Smooth muscle cell (in vitro differentiated cells): Measurements from ENCODE around the gene MEAK7. TPM values are rescaled to one million over a fixed set of nuclear protein-coding genes. Genes with fewer than 3 reads are reported as not detected.

Experiments used
- DNase-seq: peaks from one replicate; lab custom pipeline; 2025; ENCODE audit not compliant: unreplicated experiment; lab: John Stamatoyannopoulos, UW
- H2AFZ ChIP-seq: fragments of 200-600 bp; sonication (generic); 2 replicates; pipeline ENCODE4 v1.6.0; 2016; ENCODE audit warnings: antibody characterized with exemption, low read depth, mild to moderate bottlenecking
- H3F3A ChIP-seq: fragments of 200-600 bp; sonication (generic); 2 replicates; pipeline ENCODE4 v1.6.0; 2017; ENCODE audit warnings: antibody characterized with exemption, low read depth
- H3K27ac ChIP-seq: fragments of 200-600 bp; sonication (generic); 2 replicates; pipeline ENCODE4 v1.5.1; 2016; ENCODE audit warnings: low read depth, mild to moderate bottlenecking
- H3K27me3 ChIP-seq: fragments of 200-600 bp; sonication (generic); 2 replicates; pipeline ENCODE4 v1.6.1; 2016; ENCODE audit warnings: low read depth, mild to moderate bottlenecking
- H3K36me3 ChIP-seq: fragments of 200-600 bp; sonication (generic); 2 replicates; pipeline ENCODE4 v1.5.1; 2016; ENCODE audit warnings: low read depth
- H3K4me1 ChIP-seq: fragments of 200-600 bp; sonication (generic); 2 replicates; pipeline ENCODE4 v1.5.1; 2016; ENCODE audit warnings: low read depth
- H3K4me2 ChIP-seq: fragments of 200-600 bp; sonication (generic); 2 replicates; pipeline ENCODE4 v1.6.0; 2016; ENCODE audit warnings: mild to moderate bottlenecking
- H3K4me3 ChIP-seq: fragments of 200-600 bp; sonication (generic); 2 replicates; pipeline ENCODE4 v1.5.1; 2016; ENCODE audit warnings: mild to moderate bottlenecking
- H3K79me2 ChIP-seq: fragments of 200-600 bp; sonication (generic); 2 replicates; pipeline ENCODE4 v1.6.0; 2016; ENCODE audit warnings: low read depth, mild to moderate bottlenecking
- H3K9ac ChIP-seq: fragments of 200-600 bp; sonication (generic); 2 replicates; pipeline ENCODE4 v1.6.0; 2016; ENCODE audit warnings: low read depth
- H3K9me3 ChIP-seq: fragments of 200-600 bp; sonication (generic); replicated peaks from 2 replicates; pipeline ENCODE4 v1.5.1; 2016; ENCODE audit warnings: low read depth
- H4K20me1 ChIP-seq: fragments of 200-600 bp; sonication (generic); 2 replicates; pipeline ENCODE4 v1.6.0; 2016; ENCODE audit warnings: low read depth
- WGBS: methylation state at CpG from one replicate; pipeline ENCODE4 v1.1.7; 2016; ENCODE audit warnings: low lambda C conversion rate; 5-methylcytosine and 5-hydroxymethylcytosine counted together
- polyA plus RNA-seq: library from polyadenylated mRNA; unstranded; fragments of >200 nt; fragmentation: Nextera tagmentation; extraction: Ambion mirVana; gene quantifications from 2 replicates; pipeline ENCODE4 v1.2.1, GENCODE V29; 2016
- total RNA-seq: library from RNA; depleted of rRNA; stranded (reverse); fragments of >200 nt; gene quantifications from 2 replicates; pipeline ENCODE4 v1.2.3, GENCODE V29; 2014
- TF ChIP-seq, protein P1 (sequence below): fragments of 200-600 bp; sonication (generic); IDR thresholded peaks from 2 replicates; pipeline ENCODE4 v1.5.1; 2017; ENCODE audit warnings: borderline replicate concordance, mild to moderate bottlenecking, antibody characterized with exemption; ENCODE audit not compliant: insufficient read depth, poor library complexity, severe bottlenecking

The MEAK7 gene, protein sequence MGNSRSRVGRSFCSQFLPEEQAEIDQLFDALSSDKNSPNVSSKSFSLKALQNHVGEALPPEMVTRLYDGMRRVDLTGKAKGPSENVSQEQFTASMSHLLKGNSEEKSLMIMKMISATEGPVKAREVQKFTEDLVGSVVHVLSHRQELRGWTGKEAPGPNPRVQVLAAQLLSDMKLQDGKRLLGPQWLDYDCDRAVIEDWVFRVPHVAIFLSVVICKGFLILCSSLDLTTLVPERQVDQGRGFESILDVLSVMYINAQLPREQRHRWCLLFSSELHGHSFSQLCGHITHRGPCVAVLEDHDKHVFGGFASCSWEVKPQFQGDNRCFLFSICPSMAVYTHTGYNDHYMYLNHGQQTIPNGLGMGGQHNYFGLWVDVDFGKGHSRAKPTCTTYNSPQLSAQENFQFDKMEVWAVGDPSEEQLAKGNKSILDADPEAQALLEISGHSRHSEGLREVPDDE
- 26.4 and 28.2 TPM in 2 replicates for total RNA-seq
- polyA plus RNA-seq: 32.1 and 44.8 TPM in 2 replicates

DNA sequence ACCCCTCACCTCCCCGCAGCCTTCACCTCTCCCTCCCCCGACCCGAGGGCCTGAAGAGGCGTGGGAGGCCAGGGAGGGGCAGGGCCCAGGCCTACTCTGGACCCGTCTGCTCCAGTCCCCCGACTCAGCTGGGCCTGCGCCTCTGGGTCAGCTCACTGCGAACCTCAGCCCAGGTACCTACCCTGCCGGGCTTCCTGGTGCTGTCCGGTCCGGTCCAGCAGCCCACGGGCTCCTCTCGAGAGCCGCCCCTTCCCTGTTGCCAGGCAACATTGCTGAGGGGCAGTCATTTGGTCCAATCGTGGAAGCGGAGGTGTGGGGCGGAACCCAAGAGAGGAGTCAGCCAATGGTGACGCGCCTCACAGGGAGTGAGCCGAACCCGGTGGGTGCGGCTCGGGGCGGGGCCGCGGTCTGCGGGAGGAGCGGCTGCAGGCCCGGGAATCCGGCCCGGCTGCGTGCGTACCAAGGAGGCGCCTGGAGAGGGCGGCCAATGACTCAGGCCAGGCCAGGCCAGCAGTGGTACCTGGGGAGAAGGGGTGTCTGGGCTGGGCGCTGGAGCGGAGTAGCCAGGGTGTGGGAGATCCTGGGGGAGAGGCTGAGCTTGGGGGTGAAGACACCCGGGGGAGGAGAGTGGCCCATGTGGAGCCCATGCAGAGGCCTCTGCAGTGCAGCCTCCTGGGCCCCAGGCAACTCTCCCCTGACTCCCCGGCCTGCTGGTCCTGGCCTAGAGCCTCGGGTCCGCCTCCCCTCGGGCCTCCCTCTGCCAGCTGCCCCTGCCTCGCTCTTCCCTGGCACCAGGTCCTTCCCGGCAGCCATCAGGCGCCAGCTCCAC lies at the start of gene MEAK7:
TSS of gene MEAK7 (minus strand) at position 240 of the 829 bp plus-strand sequence. CDS start 6,573 bp downstream, outside the sequence.
- Histone ChIP-seq H3K9ac (peak within 1 kb of the TSS; percentile 78), H3K4me2 (peak within 1 kb of the TSS; percentile 87), H3K79me2 (peaks cover 14% of the 10 kb centered on the region), H3K4me3 (peak within 1 kb of the TSS; percentile 75), H4K20me1 (peaks cover 11% of the 10 kb centered on the region), H3K9me3 (no peaks in the 10 kb centered on the region), H3F3A (no peaks in the 10 kb centered on the region), H3K4me1 (peaks cover 13% of the 10 kb centered on the region), H3K27me3 (no peaks in the 10 kb centered on the region), H3K27ac (peak within 1 kb of the TSS; percentile 79), H2AFZ (peak within 1 kb of the TSS; percentile 79), H3K36me3 (no peaks in the 10 kb centered on the region)
- peak; percentile 92 for DNase-seq
- 7% methylated on average over 21 of the region's 45 CpGs for WGBS
- TF ChIP-seq, protein P1, sequence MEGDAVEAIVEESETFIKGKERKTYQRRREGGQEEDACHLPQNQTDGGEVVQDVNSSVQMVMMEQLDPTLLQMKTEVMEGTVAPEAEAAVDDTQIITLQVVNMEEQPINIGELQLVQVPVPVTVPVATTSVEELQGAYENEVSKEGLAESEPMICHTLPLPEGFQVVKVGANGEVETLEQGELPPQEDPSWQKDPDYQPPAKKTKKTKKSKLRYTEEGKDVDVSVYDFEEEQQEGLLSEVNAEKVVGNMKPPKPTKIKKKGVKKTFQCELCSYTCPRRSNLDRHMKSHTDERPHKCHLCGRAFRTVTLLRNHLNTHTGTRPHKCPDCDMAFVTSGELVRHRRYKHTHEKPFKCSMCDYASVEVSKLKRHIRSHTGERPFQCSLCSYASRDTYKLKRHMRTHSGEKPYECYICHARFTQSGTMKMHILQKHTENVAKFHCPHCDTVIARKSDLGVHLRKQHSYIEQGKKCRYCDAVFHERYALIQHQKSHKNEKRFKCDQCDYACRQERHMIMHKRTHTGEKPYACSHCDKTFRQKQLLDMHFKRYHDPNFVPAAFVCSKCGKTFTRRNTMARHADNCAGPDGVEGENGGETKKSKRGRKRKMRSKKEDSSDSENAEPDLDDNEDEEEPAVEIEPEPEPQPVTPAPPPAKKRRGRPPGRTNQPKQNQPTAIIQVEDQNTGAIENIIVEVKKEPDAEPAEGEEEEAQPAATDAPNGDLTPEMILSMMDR: no peak

DNA sequence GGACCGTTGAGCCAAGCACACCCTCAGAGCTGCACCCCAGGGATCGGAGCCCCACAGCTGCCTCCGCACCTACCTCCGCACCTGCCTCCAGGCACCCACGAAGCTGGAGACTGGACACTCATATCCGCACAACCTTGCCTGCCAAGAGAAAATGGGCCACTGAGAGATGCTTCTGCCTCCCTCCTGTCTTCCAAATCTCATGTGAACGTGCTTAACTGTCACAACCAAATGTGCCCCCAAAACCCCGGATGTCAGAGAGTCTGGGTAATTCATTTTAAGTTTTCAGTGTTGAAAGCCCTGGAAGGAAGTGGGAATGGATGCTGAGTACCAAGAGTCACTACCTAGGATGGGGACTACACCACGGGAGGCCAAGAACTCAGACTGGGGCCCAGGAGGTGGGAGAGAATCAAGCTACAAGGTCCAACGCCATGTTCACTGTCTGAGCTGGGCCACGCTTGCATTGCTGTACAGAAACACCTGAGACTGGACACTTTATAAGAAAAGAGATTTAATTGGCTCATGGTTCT lies 49.5 kb upstream of the MEAK7 start:
- H3K9me3 ChIP-seq: no peaks in the 10 kb centered on the region
- no peak overlapping the region for H3K27ac ChIP-seq
- no peak for DNase-seq
- no peaks in the 10 kb centered on the region for H4K20me1 ChIP-seq
- no peaks in the 10 kb centered on the region for H3K27me3 ChIP-seq
- no peak overlapping the region for H3K4me3 ChIP-seq
- peaks cover 10% of the 10 kb centered on the region for H3K4me1 ChIP-seq
- no peak overlapping the region for H2AFZ ChIP-seq
- 97% methylated on average over 11 of the region's 11 CpGs for WGBS
- H3K79me2 ChIP-seq: no peaks in the 10 kb centered on the region
- H3K36me3 ChIP-seq: no peaks in the 10 kb centered on the region
- TF ChIP-seq, protein P1: no peak
- H3F3A ChIP-seq: no peaks in the 10 kb centered on the region
- H3K9ac ChIP-seq: no peak overlapping the region
- H3K4me2 ChIP-seq: no peak overlapping the region

DNA sequence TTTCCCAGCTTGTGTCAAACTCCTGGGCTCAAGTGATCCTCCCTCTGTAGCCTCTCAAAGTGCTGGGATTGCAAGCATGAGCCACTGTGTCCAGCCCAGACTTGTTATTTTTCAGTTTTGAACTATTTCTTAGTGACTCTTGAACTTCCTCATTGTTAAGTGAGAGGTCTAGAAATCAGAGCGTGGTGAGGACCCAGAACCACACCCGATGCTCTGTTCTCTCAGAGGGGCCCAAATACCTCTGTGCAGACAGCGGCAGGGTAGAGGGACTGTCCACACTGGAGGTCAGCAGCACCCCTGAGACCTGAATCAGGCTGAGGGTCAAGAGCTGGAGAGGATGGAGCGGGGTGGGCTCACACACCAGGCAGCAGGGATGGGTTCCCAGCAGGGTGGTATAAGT lies 47.7 kb upstream of the MEAK7 start:
- no peaks in the 10 kb centered on the region for H4K20me1 ChIP-seq
- WGBS: 96% methylated on average over 4 of the region's 4 CpGs
- TF ChIP-seq, protein P1: no peak

More for the DNA sequence above, 47.7 kb upstream of the MEAK7 start:
- Histone ChIP-seq H3K9me3 (no peaks in the 10 kb centered on the region), H3K36me3 (no peaks in the 10 kb centered on the region), H3K9ac (no peak overlapping the region), H2AFZ (no peak overlapping the region), H3K79me2 (no peaks in the 10 kb centered on the region), H3K4me3 (no peak overlapping the region), H3F3A (no peaks in the 10 kb centered on the region), H3K27me3 (no peaks in the 10 kb centered on the region), H3K4me2 (no peak overlapping the region), H3K4me1 (peaks cover 17% of the 10 kb centered on the region), H3K27ac (no peak overlapping the region)
- no peak for DNase-seq
